B cell (primary cell): ENCODE results near the gene EFNB2.

Experiments
- EZH2 ChIP-seq: IDR thresholded peaks from 2 replicates; pipeline ENCODE4 v1.6.1; 2012; ENCODE audit warnings: borderline replicate concordance, low read depth, mild to moderate bottlenecking, moderate library complexity, low read length; ENCODE audit not compliant: insufficient read depth, poor library complexity, severe bottlenecking
- TF ChIP-seq, protein P1 (sequence below): fragments of 200-600 bp; IDR thresholded peaks from one replicate; pipeline ENCODE4 v1.8.0; 2022; ENCODE audit warnings: antibody characterized with exemption, mild to moderate bottlenecking

DNA sequence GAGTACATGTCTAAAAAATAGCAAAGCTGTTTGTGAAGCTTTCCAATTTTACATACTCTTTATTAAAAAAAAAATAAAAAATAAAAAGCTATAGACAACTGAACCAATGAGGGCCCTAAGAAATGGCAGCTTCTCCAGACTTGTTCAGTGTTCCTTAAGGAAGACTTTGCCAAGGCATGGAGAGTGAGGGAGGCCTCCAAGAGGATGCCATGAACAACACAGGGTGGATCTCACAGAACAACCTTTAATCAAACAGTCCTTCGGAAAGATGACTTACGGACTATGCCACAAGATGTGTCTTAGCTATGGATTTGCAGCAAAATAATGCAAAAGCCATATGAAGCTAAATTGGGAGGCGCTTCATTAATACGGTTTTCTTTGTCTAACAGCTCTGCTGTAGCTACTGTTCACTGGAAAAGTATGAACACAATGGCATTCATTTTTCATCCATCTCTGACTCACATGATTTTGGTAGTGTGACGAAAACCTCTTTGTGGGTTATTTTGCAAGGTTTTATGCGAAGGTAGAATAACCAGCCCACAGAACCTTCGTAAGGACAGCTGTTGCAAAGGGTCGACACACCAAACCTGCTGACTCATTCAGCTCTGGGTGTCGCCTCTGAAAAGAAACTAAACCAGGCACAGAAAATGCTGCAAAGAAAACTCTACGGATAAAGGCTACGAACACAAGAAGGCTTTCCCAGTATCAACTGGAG is 27.7 kb downstream of the EFNB2 start:
- TF ChIP-seq, protein P1, sequence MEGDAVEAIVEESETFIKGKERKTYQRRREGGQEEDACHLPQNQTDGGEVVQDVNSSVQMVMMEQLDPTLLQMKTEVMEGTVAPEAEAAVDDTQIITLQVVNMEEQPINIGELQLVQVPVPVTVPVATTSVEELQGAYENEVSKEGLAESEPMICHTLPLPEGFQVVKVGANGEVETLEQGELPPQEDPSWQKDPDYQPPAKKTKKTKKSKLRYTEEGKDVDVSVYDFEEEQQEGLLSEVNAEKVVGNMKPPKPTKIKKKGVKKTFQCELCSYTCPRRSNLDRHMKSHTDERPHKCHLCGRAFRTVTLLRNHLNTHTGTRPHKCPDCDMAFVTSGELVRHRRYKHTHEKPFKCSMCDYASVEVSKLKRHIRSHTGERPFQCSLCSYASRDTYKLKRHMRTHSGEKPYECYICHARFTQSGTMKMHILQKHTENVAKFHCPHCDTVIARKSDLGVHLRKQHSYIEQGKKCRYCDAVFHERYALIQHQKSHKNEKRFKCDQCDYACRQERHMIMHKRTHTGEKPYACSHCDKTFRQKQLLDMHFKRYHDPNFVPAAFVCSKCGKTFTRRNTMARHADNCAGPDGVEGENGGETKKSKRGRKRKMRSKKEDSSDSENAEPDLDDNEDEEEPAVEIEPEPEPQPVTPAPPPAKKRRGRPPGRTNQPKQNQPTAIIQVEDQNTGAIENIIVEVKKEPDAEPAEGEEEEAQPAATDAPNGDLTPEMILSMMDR, result no peak
- TF ChIP-seq EZH2, result no peak
